GM19043 (cell line): ENCODE measurements around the gene CFAP100.

ENCODE experiments used
- ATAC-seq: cut with Tn5 transposase; IDR thresholded peaks from one replicate; pipeline ENCODE4 v1.9.1; 2021; ENCODE audit warnings: low read depth; ENCODE audit not compliant: unreplicated experiment

The CFAP100 gene

DNA sequence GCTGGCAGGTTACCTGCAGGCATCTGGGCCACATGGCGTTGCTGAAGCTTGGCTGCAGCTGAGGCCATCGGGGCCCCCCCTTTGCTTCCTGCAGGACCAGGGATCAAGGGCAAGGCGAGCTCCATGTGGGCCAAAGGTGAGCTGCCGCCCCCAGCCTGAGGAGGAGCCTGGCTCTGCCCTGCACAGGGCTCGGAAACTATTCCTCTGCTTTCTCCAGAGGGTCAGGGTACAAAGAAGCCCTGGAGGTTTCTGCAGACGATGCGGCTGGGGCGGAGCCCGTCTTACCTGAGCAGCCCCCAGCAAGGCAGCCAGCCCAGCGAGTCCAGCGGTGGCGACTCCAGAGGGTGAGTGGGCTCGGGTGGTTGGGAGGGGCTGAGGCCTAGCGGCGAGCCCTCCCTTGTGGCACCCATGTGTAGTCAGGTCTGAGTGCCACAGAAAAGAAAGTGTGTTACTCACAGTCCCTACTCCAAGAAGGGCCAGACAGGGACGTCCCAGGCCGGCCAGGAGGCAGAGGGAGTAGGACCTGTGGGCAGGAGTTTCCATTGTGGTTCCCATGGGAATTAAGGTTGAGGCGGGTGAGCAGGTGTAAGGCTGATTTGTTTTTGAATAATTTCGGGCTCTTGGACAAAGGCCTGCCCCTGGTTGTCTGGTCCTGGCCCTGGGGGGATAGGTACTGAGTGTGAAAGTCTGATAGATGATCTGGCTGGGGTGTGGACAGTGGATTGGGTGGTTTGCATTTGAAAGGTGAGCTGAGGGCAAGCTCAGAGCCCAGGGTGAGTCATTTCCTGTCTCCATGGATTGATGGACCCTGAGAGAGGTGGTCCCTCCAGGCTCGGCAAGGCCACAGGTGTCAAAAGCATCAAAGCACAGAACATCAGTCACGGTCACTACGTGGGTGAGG is 25.4 kb downstream of the CFAP100 start:
- ATAC-seq = no peak

DNA sequence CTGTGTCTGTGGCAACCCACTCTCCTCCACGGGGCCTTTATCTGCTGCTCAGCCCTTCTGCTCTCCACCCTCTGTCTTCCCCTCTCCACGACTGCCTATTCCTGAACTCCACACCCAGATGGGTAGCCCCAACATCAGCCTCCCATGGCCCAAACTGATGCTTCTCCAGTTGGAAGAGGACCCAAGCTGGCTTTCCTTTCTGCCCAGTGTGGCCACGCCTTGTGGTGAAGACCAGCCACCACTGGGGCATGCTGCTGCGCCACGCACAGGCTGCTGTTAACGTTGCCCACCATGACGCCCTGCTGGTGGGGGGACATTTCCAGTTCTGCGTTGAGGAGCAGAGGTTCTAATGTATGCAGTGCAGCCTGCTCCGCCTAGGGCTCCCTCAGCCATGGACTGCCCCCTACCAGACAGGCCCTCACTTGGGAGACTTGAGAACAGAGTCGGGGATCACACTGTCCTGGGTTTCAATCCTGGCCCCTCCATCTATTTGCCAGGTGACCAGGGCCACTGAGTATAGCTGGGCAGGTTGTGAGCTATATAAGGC is 26.9 kb downstream of the CFAP100 start:
- ATAC-seq = no peak

DNA sequence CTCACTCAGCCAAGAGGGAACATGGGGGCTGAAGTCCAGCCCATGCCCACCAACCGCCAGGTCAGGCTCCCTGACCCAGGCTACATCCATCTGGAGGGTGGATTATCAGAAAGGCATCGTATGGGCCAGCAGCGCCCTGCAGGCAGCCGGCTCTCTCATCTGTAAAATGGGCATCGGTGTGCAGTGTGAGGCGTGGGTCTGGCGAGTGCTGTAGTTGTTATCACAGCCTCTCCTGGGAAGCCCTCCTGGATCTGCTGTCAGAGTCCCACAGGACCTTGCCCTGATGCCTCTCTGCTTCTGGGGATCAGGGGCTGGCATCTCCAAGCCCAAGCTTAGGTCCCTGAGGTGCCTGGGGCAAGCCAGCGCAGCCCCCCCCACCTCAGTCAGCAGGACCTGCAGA is 27.4 kb downstream of the CFAP100 start:
- ATAC-seq = no peak

DNA sequence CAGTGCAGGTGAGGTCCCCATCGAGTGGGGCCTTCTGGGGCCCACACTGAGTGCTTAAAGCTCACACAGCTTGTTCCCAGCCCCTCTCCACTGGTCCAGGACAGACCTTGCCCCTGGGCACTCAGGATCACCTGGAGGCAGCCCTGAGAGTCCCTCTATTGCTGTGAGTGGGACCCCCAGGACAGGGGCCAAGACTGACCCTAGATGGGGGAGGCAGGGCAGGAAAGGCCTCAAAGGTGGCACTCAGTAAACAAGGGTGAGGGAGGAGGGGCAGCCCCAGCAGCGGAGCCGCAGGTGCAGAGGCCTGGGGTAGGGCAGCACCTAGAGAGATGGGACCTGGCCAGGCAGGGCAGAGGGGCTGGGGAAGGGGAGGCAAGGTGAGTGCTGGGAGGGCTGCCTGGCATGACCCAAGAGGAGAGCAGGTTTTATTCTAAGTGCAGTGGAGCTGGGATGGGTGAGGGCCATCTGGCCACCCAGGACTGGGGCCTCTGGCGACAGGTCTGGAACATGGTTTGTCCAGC is 27.9 kb downstream of the CFAP100 start:
- ATAC-seq = no peak

DNA sequence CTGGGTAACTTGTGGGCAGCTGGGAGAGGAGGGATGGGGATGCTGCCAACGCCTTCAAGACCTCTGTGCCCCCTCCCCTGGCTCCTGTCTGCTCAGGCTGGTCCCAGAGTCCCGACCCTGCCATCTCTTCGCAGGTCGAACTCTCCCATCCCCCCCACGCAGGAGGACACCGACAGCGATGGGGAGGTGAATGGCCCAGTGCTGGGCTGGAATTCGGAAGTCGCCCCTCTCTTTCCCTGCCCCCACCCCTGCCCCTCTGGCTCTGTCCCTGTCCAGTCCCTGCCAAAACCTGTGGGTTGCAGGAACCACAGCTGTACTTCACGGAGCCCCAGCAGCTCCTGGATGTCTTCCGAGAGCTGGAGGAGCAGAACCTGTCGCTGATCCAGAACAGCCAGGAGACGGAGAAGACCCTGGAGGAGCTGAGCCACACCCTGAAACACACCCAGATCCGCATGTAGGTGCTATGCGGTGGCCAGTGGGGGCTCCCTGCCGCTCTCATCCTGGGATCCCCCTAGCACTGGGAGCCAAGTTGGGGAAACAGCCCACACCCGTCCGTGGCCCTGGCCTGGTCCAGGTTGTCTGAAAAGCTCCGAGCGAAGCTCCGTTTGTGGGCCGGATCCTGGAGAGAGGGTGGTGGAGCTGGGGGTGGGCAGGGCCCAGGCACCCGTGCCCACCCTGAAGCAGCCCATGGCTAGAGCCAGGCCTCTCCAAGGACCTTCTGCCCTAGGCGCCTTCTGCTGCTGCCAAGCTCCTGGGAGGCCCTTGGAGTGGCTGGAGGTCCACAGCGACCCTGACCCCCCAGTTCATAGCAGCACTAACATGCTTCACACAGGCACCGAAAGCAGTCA is 28.7 kb downstream of the CFAP100 start:
- ATAC-seq = no peak

DNA sequence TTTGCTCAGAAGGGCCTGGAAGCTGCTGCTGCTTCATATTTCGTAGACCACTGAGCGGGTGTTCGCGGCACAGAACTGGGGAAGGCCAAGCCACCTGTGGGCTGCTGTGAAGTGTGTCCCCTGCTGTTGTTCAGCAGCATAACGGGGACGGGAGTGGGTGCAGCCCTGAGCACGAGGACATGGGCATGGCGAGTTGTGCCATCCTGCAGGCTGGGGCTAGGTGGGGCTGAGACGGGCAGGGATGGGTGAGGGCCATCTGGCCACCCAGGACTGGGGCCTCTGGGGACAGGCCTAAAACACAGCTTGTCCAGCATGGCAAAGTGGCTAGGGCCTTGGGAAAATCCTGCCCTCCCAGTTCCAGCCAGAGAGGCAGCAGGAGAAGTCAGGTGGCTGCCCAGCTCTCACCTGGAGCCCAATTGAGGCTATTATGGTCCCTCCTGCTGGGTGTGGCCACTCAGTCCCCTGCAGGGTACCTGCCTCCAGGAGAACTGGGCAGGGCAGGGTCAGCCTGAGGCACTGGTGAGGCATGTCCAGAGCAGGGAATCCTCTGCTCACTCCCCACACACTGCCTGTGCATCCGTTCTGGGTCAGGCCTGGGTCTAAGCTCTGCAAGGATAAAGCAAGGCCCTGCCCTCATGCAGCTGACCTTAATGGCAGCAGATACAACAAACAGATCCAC is 29.5 kb downstream of the CFAP100 start:
- ATAC-seq = no peak

DNA sequence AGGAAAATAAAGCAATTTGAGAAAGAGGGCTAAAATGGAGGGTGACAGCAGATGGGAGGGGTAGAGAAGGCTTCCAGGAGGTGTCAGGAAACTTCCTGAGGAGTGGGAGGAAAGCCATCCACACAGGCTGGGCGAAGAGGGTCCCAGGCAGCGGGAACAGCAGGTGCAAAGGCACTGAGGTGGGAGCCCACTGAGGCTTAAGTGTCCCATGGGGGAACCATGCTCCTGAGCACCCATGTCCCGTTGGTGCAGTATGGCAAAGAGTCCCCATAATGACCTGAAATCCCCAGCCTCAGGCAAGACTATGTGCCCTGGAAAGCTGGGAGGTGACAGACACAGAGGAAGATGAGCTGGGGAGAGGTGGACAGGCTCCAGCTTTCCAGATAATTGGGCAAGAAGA is 30.0 kb downstream of the CFAP100 start:
- ATAC-seq = no peak

DNA sequence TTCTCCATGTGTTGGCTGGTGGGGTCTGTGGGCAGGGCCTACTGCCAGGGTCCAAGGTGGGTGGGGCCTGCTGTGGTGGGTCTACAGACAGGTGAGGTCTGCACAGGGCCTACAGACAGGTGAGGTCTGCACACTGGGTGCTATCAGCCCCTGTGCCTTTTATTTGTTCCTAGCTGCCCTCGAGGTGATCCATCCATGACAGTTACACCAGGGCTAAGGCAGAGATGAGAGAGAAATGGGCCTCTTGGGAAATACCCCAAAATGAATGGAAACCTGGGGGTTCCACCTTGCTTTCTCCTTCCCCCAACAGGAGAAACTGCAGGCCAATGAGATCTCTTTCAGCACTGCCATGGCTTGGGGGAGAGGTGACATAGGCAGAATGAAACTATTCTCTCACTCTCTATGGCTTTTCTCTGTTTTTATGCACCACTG is 36.4 kb downstream of the CFAP100 start:
- peak; percentile 76 for ATAC-seq

DNA sequence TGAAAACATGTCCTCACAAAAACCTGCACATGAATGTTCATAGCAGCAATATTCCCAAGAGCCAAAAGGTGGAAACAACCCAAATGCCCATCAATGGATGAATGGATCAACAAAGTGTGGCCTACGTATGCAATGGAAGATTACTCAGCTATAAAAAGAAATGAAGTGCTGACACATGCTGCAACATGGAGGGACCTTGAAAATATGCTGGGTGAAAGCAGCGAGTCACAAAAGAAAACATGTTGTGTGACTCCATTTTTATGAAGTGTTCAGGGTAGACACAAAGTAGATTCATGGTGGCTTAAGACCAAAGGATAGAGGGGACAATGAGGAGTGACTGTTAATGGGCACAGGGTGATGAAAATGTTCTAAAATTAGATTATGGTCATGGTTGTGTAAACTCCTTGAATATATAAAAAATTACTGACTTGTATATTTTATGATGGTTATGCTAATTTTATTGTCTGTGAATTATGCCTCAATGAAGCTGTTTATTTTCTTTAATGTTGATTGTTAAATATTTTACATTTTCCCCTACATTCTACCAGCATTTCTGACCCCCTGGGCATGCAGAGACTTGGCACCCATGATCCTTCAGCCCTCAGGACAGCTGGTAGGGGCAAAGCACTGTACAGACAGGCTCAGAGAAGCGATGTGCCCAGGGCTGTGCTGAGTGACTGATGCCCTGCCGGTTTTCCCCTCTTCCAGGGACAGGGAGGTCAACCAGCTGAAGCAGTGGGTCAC is 37.8 kb downstream of the CFAP100 start:
- no peak for ATAC-seq

DNA sequence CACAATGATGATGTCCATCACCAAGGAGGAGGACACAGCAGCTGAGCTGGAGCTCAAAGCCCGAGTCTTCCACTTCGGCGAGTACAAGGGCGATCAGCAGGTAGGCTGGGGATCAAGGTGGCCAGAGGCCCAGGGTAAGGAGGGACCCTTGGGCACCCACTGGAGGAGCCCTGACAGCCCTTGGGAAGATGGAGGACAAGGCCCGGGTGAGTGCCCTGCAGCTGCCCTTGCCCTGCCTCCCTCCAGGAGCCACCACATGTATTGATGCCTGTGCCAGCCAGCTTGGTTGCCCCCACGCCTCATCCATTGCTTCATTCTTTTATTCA is 38.4 kb downstream of the CFAP100 start:
- ATAC-seq = no peak

DNA sequence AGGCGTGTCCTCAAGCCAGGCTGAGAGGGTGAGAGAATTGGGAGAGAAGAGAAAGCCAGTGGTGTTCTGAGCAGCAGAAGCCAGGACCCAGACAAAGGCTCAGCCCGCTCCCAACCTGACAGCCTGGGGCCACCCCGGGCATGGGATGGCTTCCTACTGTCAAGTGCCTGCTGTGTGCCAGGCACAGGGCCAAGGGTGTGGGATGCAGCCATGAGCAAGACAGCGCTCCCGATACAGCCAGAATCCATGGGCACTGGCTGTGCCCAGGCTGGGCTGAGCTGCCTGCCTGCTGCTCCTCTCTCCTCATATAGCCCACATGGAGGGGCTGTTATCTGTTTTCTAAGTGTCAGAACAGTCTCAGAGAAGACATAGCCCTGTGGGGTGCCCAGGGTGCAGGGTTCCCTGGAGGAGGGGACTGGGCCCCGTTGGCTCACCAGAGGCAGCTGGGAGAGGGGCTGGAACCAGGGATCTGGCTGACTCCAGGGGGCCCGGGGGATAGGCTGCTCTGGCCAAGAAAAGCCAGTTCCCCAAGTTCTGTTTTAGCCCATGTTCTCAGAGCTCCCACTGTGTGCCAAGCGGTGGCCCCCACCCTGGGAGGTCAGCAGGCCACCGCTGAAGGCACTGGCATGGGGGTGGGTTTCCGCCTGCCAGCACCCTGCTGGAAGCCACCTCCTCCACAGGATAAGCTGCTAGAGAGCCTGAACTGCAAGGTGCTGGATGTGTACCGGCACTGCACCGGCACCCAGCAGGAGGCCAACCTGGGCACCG is 39.0 kb downstream of the CFAP100 start:
- no peak for ATAC-seq

DNA sequence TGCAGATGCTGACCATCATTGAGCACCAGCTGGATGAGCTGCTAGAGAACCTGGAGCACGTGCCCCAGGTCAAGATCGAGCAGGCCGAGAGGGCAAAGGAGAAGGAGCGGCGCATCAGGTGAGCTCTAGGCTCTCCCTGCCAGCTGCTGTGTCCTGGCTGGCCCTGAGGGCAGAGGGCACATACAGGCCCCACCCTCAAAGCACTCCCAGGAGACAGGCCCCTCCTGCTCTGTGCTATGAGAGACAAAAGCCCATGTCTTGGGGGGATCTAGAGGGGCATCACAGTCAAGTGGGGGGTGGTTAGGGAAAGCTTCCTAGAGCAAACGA is 39.5 kb downstream of the CFAP100 start:
- ATAC-seq = no peak

DNA sequence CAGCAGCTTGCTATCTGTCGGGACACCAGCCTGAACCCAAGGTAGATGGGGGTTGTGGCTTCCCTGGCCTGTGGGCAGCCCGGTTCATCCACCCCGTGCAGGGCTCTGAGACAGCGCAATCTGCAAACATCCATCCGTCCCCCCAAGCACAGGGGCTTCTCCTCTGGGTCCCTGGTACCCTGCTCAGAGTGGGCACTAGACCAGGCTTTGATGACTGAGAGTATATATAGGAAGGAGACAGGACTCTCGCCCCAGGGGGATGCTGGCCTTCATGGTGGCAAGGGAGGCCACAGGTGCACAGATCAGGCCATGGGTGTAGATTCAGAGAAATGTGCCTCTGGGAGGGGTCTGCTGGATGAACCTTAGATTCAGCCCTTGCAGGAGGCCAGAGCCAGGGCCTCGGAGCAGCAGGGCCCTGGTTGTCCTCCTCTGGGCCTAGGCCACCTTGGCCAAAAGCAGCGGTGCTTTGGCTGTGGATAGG is 40.3 kb downstream of the CFAP100 start:
- ATAC-seq = no peak

DNA sequence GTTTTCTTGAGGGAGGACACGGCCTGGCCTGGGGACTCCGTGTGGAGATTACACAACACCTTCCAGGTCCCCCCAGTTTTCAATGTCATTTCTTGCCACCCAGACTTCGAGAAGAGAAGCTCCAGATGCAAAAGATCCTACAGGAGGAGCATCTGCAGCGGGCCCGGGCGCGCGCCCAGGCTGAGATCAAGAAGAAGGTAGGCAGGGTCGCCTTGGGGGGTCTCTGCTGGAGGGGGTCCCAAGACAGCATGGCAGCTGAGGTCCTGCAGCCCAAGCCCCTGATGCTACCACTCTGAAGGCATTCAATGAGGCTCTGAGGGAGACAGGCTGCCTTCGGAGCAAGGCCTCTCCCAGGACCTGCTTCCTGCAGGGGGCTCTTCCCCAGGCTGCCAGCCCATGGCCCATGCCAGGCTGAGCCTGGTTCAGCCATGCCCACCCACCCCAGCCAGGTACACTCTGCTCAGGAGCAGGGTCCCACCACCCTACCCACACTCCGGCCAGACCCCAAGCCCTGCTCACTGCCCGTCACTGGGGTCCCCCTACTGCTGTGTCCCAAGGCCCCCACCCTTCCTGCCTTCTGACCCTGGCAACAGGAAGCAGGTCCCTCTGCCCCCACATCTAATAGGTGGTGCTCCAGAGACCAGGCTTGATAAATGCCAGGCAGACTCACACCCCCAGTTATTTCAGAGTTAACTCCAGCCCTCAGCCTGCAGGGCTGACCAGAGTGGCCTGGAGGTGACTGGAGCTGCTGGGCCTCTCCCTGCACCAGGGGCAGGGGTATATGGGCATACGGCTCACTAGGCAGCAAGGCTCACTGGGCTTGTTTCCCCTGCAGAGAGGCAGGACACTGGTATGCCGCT is 41.0 kb downstream of the CFAP100 start:
- ATAC-seq = no peak

DNA sequence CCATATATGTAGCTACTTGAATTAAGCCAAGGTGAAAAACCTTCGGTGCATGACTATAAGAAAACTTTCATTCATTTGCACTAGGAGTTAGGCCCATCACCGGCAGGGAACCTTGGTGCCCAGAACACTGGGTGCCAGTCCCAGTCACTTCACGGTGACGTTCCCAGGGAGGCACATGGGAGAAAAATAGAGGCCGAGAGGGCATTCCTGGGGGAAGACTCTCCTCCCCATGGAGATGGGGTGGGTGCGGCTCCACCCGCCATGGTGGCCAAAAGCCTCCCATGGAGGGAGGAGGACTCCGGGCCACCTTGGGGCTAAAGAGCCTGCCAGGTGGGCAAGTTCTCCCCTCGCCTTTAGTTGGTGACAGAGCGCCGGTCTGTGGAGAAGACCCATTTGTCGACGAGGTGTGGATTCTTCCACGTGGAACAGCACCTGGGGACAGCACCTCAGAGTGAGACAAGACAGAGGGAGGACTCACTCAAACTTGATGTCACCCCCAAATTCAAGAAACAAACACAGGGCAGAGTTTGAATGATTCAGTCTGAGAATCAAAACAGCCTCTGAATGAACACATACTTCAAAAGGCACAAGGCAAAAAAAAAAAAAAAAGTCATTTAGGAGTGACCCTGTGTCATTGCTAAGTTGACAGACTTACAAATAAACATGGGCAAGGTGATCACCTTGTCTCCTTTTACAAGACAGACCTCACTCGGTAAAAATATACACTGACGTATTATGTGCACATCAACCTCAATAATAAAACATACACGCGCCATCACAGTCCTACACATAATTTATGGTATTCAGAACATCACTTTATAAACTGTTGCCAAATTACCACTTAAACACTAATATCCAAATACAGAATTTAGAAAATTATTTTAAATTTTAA is 42.4 kb downstream of the CFAP100 start:
- no peak for ATAC-seq

DNA sequence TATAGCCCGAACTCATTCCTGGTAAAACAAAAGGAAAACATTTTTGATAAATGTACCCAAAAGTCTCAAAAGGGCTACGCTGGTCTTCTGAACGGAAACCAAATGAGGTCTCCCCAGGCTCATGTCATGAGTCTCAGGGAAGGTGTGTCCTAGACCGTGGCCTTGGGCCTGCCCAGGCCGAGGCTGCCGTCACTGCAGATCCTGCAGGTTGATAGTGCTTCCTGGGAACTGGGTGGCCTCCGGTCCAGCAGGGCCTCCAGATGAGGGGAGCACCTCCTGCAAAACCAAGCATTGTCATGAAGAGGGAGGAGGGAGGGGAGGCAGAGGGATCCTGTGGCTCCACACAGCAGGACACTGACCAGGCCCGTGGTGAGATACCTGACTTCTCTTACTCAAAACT is 43.5 kb downstream of the CFAP100 start:
- ATAC-seq = no peak

DNA sequence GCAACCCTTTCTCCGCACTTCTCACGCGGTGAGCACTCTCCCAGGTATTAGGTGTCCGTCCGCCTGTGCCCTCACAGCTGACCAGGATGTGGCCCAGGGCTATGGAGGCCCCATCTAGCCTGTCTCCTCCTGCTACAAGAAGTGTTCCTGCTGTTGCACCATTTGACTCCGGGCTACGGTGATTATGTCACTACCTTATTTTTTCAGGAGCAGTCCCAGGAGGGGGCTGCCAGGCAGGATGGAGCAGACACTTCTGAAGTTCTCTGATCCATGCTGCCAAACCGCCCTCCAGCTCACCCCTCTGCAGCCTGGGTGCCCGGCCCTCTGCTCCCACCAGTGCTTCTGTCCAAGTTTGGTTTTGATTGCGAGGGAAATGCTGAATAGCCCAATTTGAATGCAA is 44.0 kb downstream of the CFAP100 start:
- no peak for ATAC-seq
